K562 (cell line): ENCODE data around the gene BLOC1S4.

Experiments
- FOXK1 ChIP-seq: sonication (generic); formaldehyde crosslinking; IDR thresholded peaks from 2 replicates; pipeline ENCODE4 v1.8.0; 2022; ENCODE audit warnings: missing genetic modification reagents, mild to moderate bottlenecking, borderline replicate concordance
- MAFG ChIP-seq: fragments of 450-650 bp; conservative IDR thresholded peaks from 2 replicates; pipeline ENCODE4 v1.6.1; 2016; ENCODE audit warnings: missing genetic modification characterization, missing compliant biosample characterization
- MAFK ChIP-seq: IDR thresholded peaks from 2 replicates; pipeline ENCODE4 v1.6.1; 2011; ENCODE audit warnings: low read length, improper control_type of control experiment
- NFE2L1 ChIP-seq: fragments of 450-650 bp; IDR thresholded peaks from 2 replicates; pipeline ENCODE4 v1.6.1; 2016; ENCODE audit warnings: missing genetic modification characterization, low read depth, mild to moderate bottlenecking, missing compliant biosample characterization, moderate library complexity, borderline replicate concordance
- RFX5 ChIP-seq: IDR thresholded peaks from 2 replicates; pipeline ENCODE4 v1.6.1; 2011; ENCODE audit warnings: low read depth, mild to moderate bottlenecking, improper control_type of control experiment, low read length
- SMARCE1 ChIP-seq: fragments of 450-650 bp; IDR thresholded peaks from 2 replicates; pipeline ENCODE4 v1.7.1; 2016; ENCODE audit warnings: mild to moderate bottlenecking
- TBP ChIP-seq: optimal IDR thresholded peaks from 2 replicates; pipeline ENCODE3; 2011; ENCODE audit warnings: low read depth, low read length, improper control_type of control experiment
- ZNF165 ChIP-seq: fragments of 250-450 bp; sonication (Bioruptor Pico); IDR thresholded peaks from 2 replicates; pipeline ENCODE4 v1.4.0; 2020; ENCODE audit warnings: borderline replicate concordance
- TF ChIP-seq, protein P1 (sequence below), 3 experiments: IDR thresholded peaks in 2 of 3; conservative IDR thresholded peaks in 1 of 3; 2 replicates each; pipeline ENCODE4 v1.5.1; 2011 to 2012; ENCODE audit warnings: low read length in 3 of 3, mild to moderate bottlenecking in 3 of 3, control low read depth in 2 of 3, improper control_type of control experiment in 1 of 3, inconsistent platforms in 1 of 3, low read depth in 1 of 3, mixed read lengths in 1 of 3, moderate library complexity in 1 of 3; ENCODE audit not compliant: insufficient read depth in 2 of 3
- TF ChIP-seq, protein P2 (sequence below): fragments of 450-650 bp; IDR thresholded peaks from 2 replicates; pipeline ENCODE4 v1.6.1; 2016

DNA sequence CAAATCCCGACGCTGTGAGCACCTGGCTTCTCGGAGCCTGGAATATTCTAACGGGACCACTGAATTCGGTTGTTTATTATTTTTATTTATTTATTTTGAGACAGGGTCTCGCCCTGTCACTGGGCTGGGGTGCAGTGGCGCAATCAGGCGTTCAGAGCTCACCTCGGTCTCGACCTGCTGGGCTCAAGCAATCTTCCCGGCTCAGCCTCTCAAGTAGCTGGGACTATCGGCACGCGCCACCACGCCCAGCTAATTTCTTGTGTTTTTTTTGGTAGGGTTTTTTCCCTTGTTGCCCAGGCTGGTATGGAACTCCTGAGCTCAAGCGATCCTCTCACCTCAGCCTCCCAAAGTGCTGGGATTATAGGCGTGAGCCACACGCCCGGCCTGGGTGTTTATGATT, 43.8 kb upstream of the BLOC1S4 start:
- TF ChIP-seq TBP, result no peak
- no peak for TF ChIP-seq FOXK1 (CRISPR knock-in tag)
- no peak for TF ChIP-seq ZNF165 (CRISPR knock-in tag)
- TF ChIP-seq NFE2L1 (tag), result no peak
- TF ChIP-seq, protein P1, sequence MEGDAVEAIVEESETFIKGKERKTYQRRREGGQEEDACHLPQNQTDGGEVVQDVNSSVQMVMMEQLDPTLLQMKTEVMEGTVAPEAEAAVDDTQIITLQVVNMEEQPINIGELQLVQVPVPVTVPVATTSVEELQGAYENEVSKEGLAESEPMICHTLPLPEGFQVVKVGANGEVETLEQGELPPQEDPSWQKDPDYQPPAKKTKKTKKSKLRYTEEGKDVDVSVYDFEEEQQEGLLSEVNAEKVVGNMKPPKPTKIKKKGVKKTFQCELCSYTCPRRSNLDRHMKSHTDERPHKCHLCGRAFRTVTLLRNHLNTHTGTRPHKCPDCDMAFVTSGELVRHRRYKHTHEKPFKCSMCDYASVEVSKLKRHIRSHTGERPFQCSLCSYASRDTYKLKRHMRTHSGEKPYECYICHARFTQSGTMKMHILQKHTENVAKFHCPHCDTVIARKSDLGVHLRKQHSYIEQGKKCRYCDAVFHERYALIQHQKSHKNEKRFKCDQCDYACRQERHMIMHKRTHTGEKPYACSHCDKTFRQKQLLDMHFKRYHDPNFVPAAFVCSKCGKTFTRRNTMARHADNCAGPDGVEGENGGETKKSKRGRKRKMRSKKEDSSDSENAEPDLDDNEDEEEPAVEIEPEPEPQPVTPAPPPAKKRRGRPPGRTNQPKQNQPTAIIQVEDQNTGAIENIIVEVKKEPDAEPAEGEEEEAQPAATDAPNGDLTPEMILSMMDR (IDR thresholded peaks at IDR 0.05 in 2 of 3, conservative IDR thresholded peaks at IDR 0.05 in 1 of 3; ENCODE audit: insufficient read depth in 2 of 3, low read depth in 1 of 3, low read length in 3 of 3), result no peak
- TF ChIP-seq SMARCE1, result no peak
- TF ChIP-seq MAFK, result no peak
- TF ChIP-seq, protein P2, sequence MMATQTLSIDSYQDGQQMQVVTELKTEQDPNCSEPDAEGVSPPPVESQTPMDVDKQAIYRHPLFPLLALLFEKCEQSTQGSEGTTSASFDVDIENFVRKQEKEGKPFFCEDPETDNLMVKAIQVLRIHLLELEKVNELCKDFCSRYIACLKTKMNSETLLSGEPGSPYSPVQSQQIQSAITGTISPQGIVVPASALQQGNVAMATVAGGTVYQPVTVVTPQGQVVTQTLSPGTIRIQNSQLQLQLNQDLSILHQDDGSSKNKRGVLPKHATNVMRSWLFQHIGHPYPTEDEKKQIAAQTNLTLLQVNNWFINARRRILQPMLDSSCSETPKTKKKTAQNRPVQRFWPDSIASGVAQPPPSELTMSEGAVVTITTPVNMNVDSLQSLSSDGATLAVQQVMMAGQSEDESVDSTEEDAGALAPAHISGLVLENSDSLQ, result no peak
- no peak for TF ChIP-seq RFX5
- no peak for TF ChIP-seq MAFG (tag)
